Left ventricle myocardium superior (tissue), 1 donor: ENCODE results near the gene OR2G2. TPM values are rescaled to one million over a fixed set of nuclear protein-coding genes. Genes with fewer than 3 reads are reported as not detected.

Experiments
- ATAC-seq: fragments of 200-7000 bp; cut with Tn5 transposase; one replicate; pipeline ENCODE4 v1.9.1; 2020; ENCODE audit warnings: mild to moderate bottlenecking, moderate library complexity
- DNase-seq: peaks from one replicate; pipeline ENCODE4 v3.0.0-alpha.2; 2020
- intact Hi-C: fragments of 100-400 bp; cut with micrococcal nuclease; formaldehyde crosslinking; loops from one replicate; pipeline ENCODE4 v1.11.0; 2022
- total RNA-seq: library from RNA; stranded (reverse); fragmentation: NEBNext Ultra II Directional; extraction: Animal tissue kit (Norgen Biotek cat#: 25700); gene quantifications from one replicate; pipeline ENCODE4 v1.2.1, GENCODE V29; 2021
- donor health status: DM: no; HTN: yes; CAD: no; lungs with severe emphysema.

OR2G2 gene
- total RNA-seq, 1 donor from 2014 or later = not detected

GRCh38 chr1:247638011-247638410 is 49.9 kb downstream of the OR2G2 start:
- ATAC-seq (peak; percentile 17), DNase-seq (no peak)
- intact Hi-C loops = no loop called here

GRCh38 chr1:247638781-247639180 is 50.6 kb downstream of the OR2G2 start:
- ATAC-seq = no peak
- no peak for DNase-seq
- intact Hi-C loops = no loop called here

Other genes with a start within 250 kb of the OR2G2 start
- 0.64 TPM for gene NLRP3, start 172.2 kb upstream of the OR2G2 start, total RNA-seq
- not detected for gene OR2B11, start 130.3 kb upstream of the OR2G2 start, total RNA-seq
- not detected for gene OR2C3, start 51.9 kb upstream of the OR2G2 start, total RNA-seq
- gene GCSAML, start 39.2 kb upstream of the OR2G2 start, total RNA-seq = not detected
- gene OR2G3, start 17.2 kb downstream of the OR2G2 start, total RNA-seq = not detected
- gene OR13G1, start 91.4 kb downstream of the OR2G2 start, total RNA-seq = not detected
- gene OR6F1, start 128.3 kb downstream of the OR2G2 start, total RNA-seq = not detected
- gene OR14K1, start 150.3 kb downstream of the OR2G2 start, total RNA-seq = not detected
- not detected for gene OR14A2, start 159.8 kb downstream of the OR2G2 start, total RNA-seq
- gene OR1C1, start 172.2 kb downstream of the OR2G2 start, total RNA-seq = not detected
- gene OR14A16, start 235.8 kb downstream of the OR2G2 start, total RNA-seq = not detected